ENCODE results near the gene CHST8. TPM values are rescaled to one million over a fixed set of nuclear protein-coding genes. Genes with fewer than 3 reads are reported as not detected.

CHST8 gene
- total RNA-seq, 1 donor from 2014 or later, result not detected

- no peak overlapping the region for H3K4me2 ChIP-seq (ENCODE audit: low read length)
- H3K27me3 Mint-ChIP-seq (ENCODE audit: low read depth, unreplicated experiment), result peaks cover 57% of the 10 kb centered on the region
- H3K79me2 ChIP-seq (ENCODE audit: insufficient read depth, low read length), result no peaks in the 10 kb centered on the region
- peaks cover 2% of the 10 kb centered on the region for H3K27me3 ChIP-seq (ENCODE audit: insufficient read depth, low read length)
- no peaks in the 10 kb centered on the region for H3K4me1 ChIP-seq (ENCODE audit: insufficient read depth, low read length)
- DNase-seq (ENCODE audit: low read depth) (no peak), FAIRE-seq (no peak)
- no peak overlapping the region for H3K27ac Mint-ChIP-seq (ENCODE audit: unreplicated experiment)
- no peak overlapping the region for H3K9ac ChIP-seq (ENCODE audit: low read length)
- H3K9me3 Mint-ChIP-seq (ENCODE audit: unreplicated experiment), result peaks cover 2% of the 10 kb centered on the region
- H3K4me3 ChIP-seq (ENCODE audit: insufficient read depth, low read depth, low read length), result no peak overlapping the region
- no peak overlapping the region for H3K4me3 Mint-ChIP-seq (ENCODE audit: unreplicated experiment)
- no peaks in the 10 kb centered on the region for H3K9me3 ChIP-seq (ENCODE audit: insufficient read depth, low read depth, low read length)
- TF ChIP-seq CTCF (IDR thresholded peaks at IDR 0.05; ENCODE audit: insufficient read depth, low read depth, low read length) (no peak), EZH2 (IDR thresholded peaks at IDR 0.05; ENCODE audit: insufficient read depth, low read length) (no peak)
- no peak overlapping the region for H2AFZ ChIP-seq (ENCODE audit: low read depth, low read length)
- H4K20me1 ChIP-seq (ENCODE audit: insufficient read depth, low read length), result no peaks in the 10 kb centered on the region
- no peaks in the 10 kb centered on the region for H3K36me3 Mint-ChIP-seq (ENCODE audit: low read depth, unreplicated experiment)
- H3K27ac ChIP-seq (ENCODE audit: low read depth, low read length), result no peak overlapping the region
- peaks cover 2% of the 10 kb centered on the region for H3K4me1 Mint-ChIP-seq (ENCODE audit: low read depth, unreplicated experiment)
- no peaks in the 10 kb centered on the region for H3K36me3 ChIP-seq (ENCODE audit: insufficient read depth, low read length)
Measured at GRCh38 chr19:33763633-33764371, 142.0 kb downstream of the CHST8 start.

DNA sequence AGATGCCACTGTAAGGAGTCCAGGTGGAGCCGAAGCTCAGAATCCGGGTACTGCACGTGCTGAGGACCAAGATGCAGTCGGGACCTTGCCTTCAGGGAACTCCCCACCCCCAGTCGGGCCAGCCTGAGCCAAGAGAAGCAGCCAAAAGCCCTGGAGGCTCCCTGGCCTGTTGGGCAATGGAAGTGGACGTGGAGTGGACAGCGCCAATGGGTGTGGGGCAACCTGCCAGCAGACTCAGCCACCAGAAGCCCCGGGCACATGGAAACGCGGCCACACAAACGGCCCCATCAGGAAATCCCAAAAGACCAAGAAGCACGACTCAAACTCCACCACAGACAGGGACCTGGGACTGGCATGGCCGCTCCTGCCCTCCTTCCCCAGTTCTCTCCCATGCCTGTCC is 144.9 kb downstream of the CHST8 start:
- Histone ChIP-seq H3K9ac (ENCODE audit: low read length) (no peak overlapping the region), H3K9me3 (ENCODE audit: insufficient read depth, low read depth, low read length) (no peaks in the 10 kb centered on the region), H3K4me3 (ENCODE audit: insufficient read depth, low read depth, low read length) (no peak overlapping the region), H2AFZ (ENCODE audit: low read depth, low read length) (no peak overlapping the region), H3K36me3 (ENCODE audit: insufficient read depth, low read length) (no peaks in the 10 kb centered on the region), H3K4me1 (ENCODE audit: insufficient read depth, low read length) (no peaks in the 10 kb centered on the region), H3K27ac (ENCODE audit: low read depth, low read length) (no peak overlapping the region), H4K20me1 (ENCODE audit: insufficient read depth, low read length) (no peaks in the 10 kb centered on the region), H3K4me2 (ENCODE audit: low read length) (no peak overlapping the region), H3K79me2 (ENCODE audit: insufficient read depth, low read length) (no peaks in the 10 kb centered on the region), H3K27me3 (ENCODE audit: insufficient read depth, low read length) (peaks cover 2% of the 10 kb centered on the region)
- no peak overlapping the region for H3K4me3 Mint-ChIP-seq (ENCODE audit: unreplicated experiment)
- H3K27me3 Mint-ChIP-seq (ENCODE audit: low read depth, unreplicated experiment), result peaks cover 66% of the 10 kb centered on the region
- TF ChIP-seq CTCF (IDR thresholded peaks at IDR 0.05; ENCODE audit: insufficient read depth, low read depth, low read length) (no peak), EZH2 (IDR thresholded peaks at IDR 0.05; ENCODE audit: insufficient read depth, low read length) (no peak)
- no peaks in the 10 kb centered on the region for H3K36me3 Mint-ChIP-seq (ENCODE audit: low read depth, unreplicated experiment)
- no peak overlapping the region for H3K27ac Mint-ChIP-seq (ENCODE audit: unreplicated experiment)
- no peak for FAIRE-seq
- no peaks in the 10 kb centered on the region for H3K9me3 Mint-ChIP-seq (ENCODE audit: unreplicated experiment)
- H3K4me1 Mint-ChIP-seq (ENCODE audit: low read depth, unreplicated experiment), result no peaks in the 10 kb centered on the region
- DNase-seq (ENCODE audit: low read depth), result no peak

- DNase-seq (ENCODE audit: low read depth), result no peak
Measured at GRCh38 chr19:33767898-33768413, 146.2 kb downstream of the CHST8 start.

More at GRCh38 chr19:33767898-33768413, 146.2 kb downstream of the CHST8 start:
- no peaks in the 10 kb centered on the region for H3K36me3 ChIP-seq (ENCODE audit: insufficient read depth, low read length)
- no peaks in the 10 kb centered on the region for H3K79me2 ChIP-seq (ENCODE audit: insufficient read depth, low read length)
- Mint-ChIP-seq H3K36me3 (ENCODE audit: low read depth, unreplicated experiment) (no peaks in the 10 kb centered on the region), H3K27ac (ENCODE audit: unreplicated experiment) (no peak overlapping the region), H3K27me3 (ENCODE audit: low read depth, unreplicated experiment) (peaks cover 59% of the 10 kb centered on the region), H3K4me1 (ENCODE audit: low read depth, unreplicated experiment) (no peaks in the 10 kb centered on the region), H3K4me3 (ENCODE audit: unreplicated experiment) (no peak overlapping the region), H3K9me3 (ENCODE audit: unreplicated experiment) (no peaks in the 10 kb centered on the region)
- H3K4me1 ChIP-seq (ENCODE audit: insufficient read depth, low read length), result no peaks in the 10 kb centered on the region
- no peak overlapping the region for H3K4me3 ChIP-seq (ENCODE audit: insufficient read depth, low read depth, low read length)
- H3K9me3 ChIP-seq (ENCODE audit: insufficient read depth, low read depth, low read length), result no peaks in the 10 kb centered on the region
- no peak overlapping the region for H2AFZ ChIP-seq (ENCODE audit: low read depth, low read length)
- H4K20me1 ChIP-seq (ENCODE audit: insufficient read depth, low read length), result no peaks in the 10 kb centered on the region
- TF ChIP-seq EZH2 (IDR thresholded peaks at IDR 0.05; ENCODE audit: insufficient read depth, low read length) (no peak), CTCF (IDR thresholded peaks at IDR 0.05; ENCODE audit: insufficient read depth, low read depth, low read length) (no peak)
- no peak overlapping the region for H3K9ac ChIP-seq (ENCODE audit: low read length)
- no peak for FAIRE-seq
- no peak overlapping the region for H3K27ac ChIP-seq (ENCODE audit: low read depth, low read length)
- H3K4me2 ChIP-seq (ENCODE audit: low read length), result no peak overlapping the region
- H3K27me3 ChIP-seq (ENCODE audit: insufficient read depth, low read length), result peaks cover 2% of the 10 kb centered on the region
